Measurements from ENCODE around the gene NAA60. TPM values are rescaled to one million over a fixed set of nuclear protein-coding genes. Genes with fewer than 3 reads are reported as not detected.
"Not testable (repeated sequence)": the region's sequence is repeated elsewhere in the genome, so short reads cannot be mapped to it uniquely, and the experiment has no call there.

NAA60 gene
- total RNA-seq, 3 donors from 2014 or later, result 25.4 to 25.9 (median 25.5) TPM

GRCh38 chr16:3523281-3523680 is 79.8 kb downstream of the NAA60 start:
- H3K36me3 ChIP-seq, result no peaks in the 10 kb centered on the region
- H3K27me3 ChIP-seq, result no peaks in the 10 kb centered on the region
- H3K4me3 ChIP-seq, result no peak overlapping the region
- DNase-seq (ENCODE audit: low spot score in 2 of 2), result no peak
- intact Hi-C loops (cut with DNase I; ENCODE audit: low total_unique reads), result loop anchor here (2.0 kb wide), 1 partner anchor 42 kb away; no protein-coding TSS in a partner anchor
- no peaks in the 10 kb centered on the region for H3K4me1 ChIP-seq
- no peak for TF ChIP-seq POLR2A (IDR thresholded peaks at IDR 0.05)
- TF ChIP-seq, protein P1, sequence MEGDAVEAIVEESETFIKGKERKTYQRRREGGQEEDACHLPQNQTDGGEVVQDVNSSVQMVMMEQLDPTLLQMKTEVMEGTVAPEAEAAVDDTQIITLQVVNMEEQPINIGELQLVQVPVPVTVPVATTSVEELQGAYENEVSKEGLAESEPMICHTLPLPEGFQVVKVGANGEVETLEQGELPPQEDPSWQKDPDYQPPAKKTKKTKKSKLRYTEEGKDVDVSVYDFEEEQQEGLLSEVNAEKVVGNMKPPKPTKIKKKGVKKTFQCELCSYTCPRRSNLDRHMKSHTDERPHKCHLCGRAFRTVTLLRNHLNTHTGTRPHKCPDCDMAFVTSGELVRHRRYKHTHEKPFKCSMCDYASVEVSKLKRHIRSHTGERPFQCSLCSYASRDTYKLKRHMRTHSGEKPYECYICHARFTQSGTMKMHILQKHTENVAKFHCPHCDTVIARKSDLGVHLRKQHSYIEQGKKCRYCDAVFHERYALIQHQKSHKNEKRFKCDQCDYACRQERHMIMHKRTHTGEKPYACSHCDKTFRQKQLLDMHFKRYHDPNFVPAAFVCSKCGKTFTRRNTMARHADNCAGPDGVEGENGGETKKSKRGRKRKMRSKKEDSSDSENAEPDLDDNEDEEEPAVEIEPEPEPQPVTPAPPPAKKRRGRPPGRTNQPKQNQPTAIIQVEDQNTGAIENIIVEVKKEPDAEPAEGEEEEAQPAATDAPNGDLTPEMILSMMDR (IDR thresholded peaks at IDR 0.05), result no peak
- H3K9me3 ChIP-seq, result no peaks in the 10 kb centered on the region
- H3K27ac ChIP-seq, result no peak overlapping the region

GRCh38 chr16:3525951-3526350 is 82.5 kb downstream of the NAA60 start:
- Histone ChIP-seq H3K4me3 (no peak overlapping the region), H3K9me3 (no peaks in the 10 kb centered on the region), H3K27me3 (no peaks in the 10 kb centered on the region), H3K4me1 (no peaks in the 10 kb centered on the region), H3K27ac (no peak overlapping the region), H3K36me3 (no peaks in the 10 kb centered on the region)
- intact Hi-C loops (cut with DNase I; ENCODE audit: low total_unique reads), result no loop called here
- TF ChIP-seq, protein P1 (IDR thresholded peaks at IDR 0.05), result no peak
- TF ChIP-seq POLR2AphosphoS5 (IDR thresholded peaks at IDR 0.05) (no peak), POLR2A (IDR thresholded peaks at IDR 0.05) (no peak)
- DNase-seq (ENCODE audit: low spot score in 2 of 2), result peak in 1 of 2 donors; percentile 35

- DNase-seq (ENCODE audit: low spot score in 2 of 2), result peak; percentile 66 to 71
- TF ChIP-seq, protein P1 (IDR thresholded peaks at IDR 0.05), result peak in 2 of 3 donors; percentile 38 to 56
These were observed 83.8 kb downstream of the NAA60 start for GRCh38 chr16:3527216-3527829.

DNA sequence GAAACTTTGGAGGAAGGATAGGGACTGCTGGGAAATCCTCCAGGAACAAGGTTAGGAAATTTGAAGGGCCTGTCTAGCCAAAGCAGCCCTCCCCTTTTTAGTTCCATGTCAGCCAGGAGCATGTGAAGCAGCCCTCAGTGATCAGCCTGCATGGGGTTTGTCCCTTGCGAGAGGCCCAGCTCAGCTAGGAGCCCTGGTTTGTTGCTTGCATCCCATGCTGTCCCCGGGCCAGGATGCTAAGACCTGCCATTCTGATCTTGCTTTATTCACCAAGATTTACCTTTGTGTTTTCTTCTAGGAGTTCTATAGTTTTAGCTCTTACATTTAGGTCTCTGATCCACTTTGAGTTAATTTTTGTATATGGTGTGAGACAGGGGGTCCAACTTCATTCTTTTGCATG is 84.9 kb downstream of the NAA60 start:
- DNase-seq (ENCODE audit: low spot score in 2 of 2), result peak in 1 of 2 donors; percentile 17
- no peaks in the 10 kb centered on the region for H3K36me3 ChIP-seq
- H3K9me3 ChIP-seq, result no peaks in the 10 kb centered on the region
- no peak overlapping the region for H3K27ac ChIP-seq
- H3K27me3 ChIP-seq, result no peaks in the 10 kb centered on the region
- no peak overlapping the region for H3K4me3 ChIP-seq
- intact Hi-C loops (cut with DNase I; ENCODE audit: low total_unique reads), result no loop called here
- no peaks in the 10 kb centered on the region for H3K4me1 ChIP-seq
- TF ChIP-seq POLR2AphosphoS5 (IDR thresholded peaks at IDR 0.05), result no peak
- TF ChIP-seq POLR2A (IDR thresholded peaks at IDR 0.05), result no peak
- TF ChIP-seq, protein P1 (IDR thresholded peaks at IDR 0.05), result no peak

More at GRCh38 chr16:3527216-3527829, 83.8 kb downstream of the NAA60 start:
- H3K4me3 ChIP-seq; H3K9me3 ChIP-seq; intact Hi-C loops (cut with DNase I; ENCODE audit: low total_unique reads); H3K36me3 ChIP-seq; H3K4me1 ChIP-seq; H3K27ac ChIP-seq; H3K27me3 ChIP-seq: not testable (repeated sequence)

GRCh38 chr16:3529175-3529574 is 85.7 kb downstream of the NAA60 start:
- H3K4me3 ChIP-seq, result no peak overlapping the region
- DNase-seq (ENCODE audit: low spot score in 2 of 2), result no peak
- no peaks in the 10 kb centered on the region for H3K4me1 ChIP-seq
- no peaks in the 10 kb centered on the region for H3K9me3 ChIP-seq
- intact Hi-C loops (cut with DNase I; ENCODE audit: low total_unique reads), result no loop called here
- no peak overlapping the region for H3K27ac ChIP-seq
- H3K27me3 ChIP-seq, result no peaks in the 10 kb centered on the region
- H3K36me3 ChIP-seq, result no peaks in the 10 kb centered on the region
- TF ChIP-seq, protein P1 (IDR thresholded peaks at IDR 0.05), result no peak
- TF ChIP-seq POLR2AphosphoS5 (IDR thresholded peaks at IDR 0.05) (no peak), POLR2A (IDR thresholded peaks at IDR 0.05) (no peak)
